HepG2 (cell line): ENCODE results near the gene PKMYT1. TPM values are rescaled to one million over a fixed set of nuclear protein-coding genes. Genes with fewer than 3 reads are reported as not detected.
A peak's percentile ranks its signal among the peaks of the same experiment; 100 is the strongest.

Source experiments
- ATF2 ChIP-seq: sonication (generic); formaldehyde crosslinking; IDR thresholded peaks from 2 replicates; pipeline ENCODE4 v1.4.0; 2020; ENCODE audit warnings: missing genetic modification reagents
- CBX2 ChIP-seq, 2 experiments: fragments of 200-600 bp in 1 of 2; sonication (generic); formaldehyde crosslinking in 1 of 2; IDR thresholded peaks; 2 replicates each; pipeline versions ENCODE4 v1.7.0 to v1.8.1; 2018 to 2022; ENCODE audit warnings: low read depth in 2 of 2, low read length in 1 of 2, mild to moderate bottlenecking in 1 of 2, missing genetic modification reagents in 1 of 2
- FOSL1 ChIP-seq: sonication (generic); formaldehyde crosslinking; IDR thresholded peaks from 2 replicates; pipeline ENCODE4 v1.9.0; 2021; ENCODE audit warnings: missing genetic modification reagents, borderline replicate concordance
- ISL2 ChIP-seq: sonication (generic); formaldehyde crosslinking; IDR thresholded peaks from 2 replicates; pipeline ENCODE4 v1.5.0; 2020; ENCODE audit warnings: missing genetic modification reagents
- NCOA5 ChIP-seq: sonication (generic); formaldehyde crosslinking; IDR thresholded peaks from 2 replicates; pipeline ENCODE4 v1.4.0; 2020; ENCODE audit warnings: missing genetic modification reagents
- PLSCR1 ChIP-seq: sonication (generic); formaldehyde crosslinking; IDR thresholded peaks from 2 replicates; pipeline ENCODE4 v1.5.0; 2020; ENCODE audit warnings: missing genetic modification reagents, mild to moderate bottlenecking, borderline replicate concordance
- RARG ChIP-seq: sonication (generic); formaldehyde crosslinking; IDR thresholded peaks from 2 replicates; pipeline ENCODE4 v1.4.0; 2020; ENCODE audit warnings: low read depth, mild to moderate bottlenecking, missing genetic modification reagents
- RFXANK ChIP-seq: IDR thresholded peaks from 2 replicates; pipeline ENCODE4 v1.6.1; 2016
- SP2 ChIP-seq: sonication (generic); formaldehyde crosslinking; IDR thresholded peaks from 2 replicates; pipeline ENCODE4 v1.5.1; 2020; ENCODE audit warnings: mild to moderate bottlenecking, missing genetic modification reagents
- ZNF121 ChIP-seq: sonication (generic); formaldehyde crosslinking; IDR thresholded peaks from 2 replicates; pipeline ENCODE4 v1.5.0; 2020; ENCODE audit warnings: mild to moderate bottlenecking, missing genetic modification reagents
- ZNF44 ChIP-seq: sonication (generic); formaldehyde crosslinking; IDR thresholded peaks from 2 replicates; pipeline ENCODE4 v1.5.1; 2020; ENCODE audit warnings: mild to moderate bottlenecking, missing genetic modification reagents
- ZNF550 ChIP-seq: sonication (generic); formaldehyde crosslinking; IDR thresholded peaks from 2 replicates; pipeline ENCODE4 v1.4.0; 2020; ENCODE audit warnings: mild to moderate bottlenecking, missing genetic modification reagents, borderline replicate concordance
- polyA plus RNA-seq, 8 experiments: library from polyadenylated mRNA; depleted of rRNA in 3 of 8; stranded (reverse) in 7 of 8; unstranded in 1 of 8; fragments of >200 nt; fragmentation: Illumina TruSeq in 4 of 8; extraction: Trizol in 4 of 8; gene quantifications; 2 replicates each; pipeline versions ENCODE4 v1.2.1 to v1.2.3, GENCODE V29; 2011 to 2016; ENCODE audit warnings: low read depth in 4 of 8, missing spikeins in 1 of 8, mixed read lengths in 1 of 8; ENCODE audit not compliant: insufficient read depth in 1 of 8
- total RNA-seq, 5 experiments: library from RNA; depleted of rRNA; stranded (reverse); fragments of >200 nt; fragmentation: Illumina TruSeq; extraction: Trizol; gene quantifications; 2 replicates each; pipeline ENCODE4 v1.2.3, GENCODE V29; 2016; ENCODE audit warnings: low read depth in 1 of 5
- TF ChIP-seq, protein P1 (sequence below): sonication (generic); formaldehyde crosslinking; IDR thresholded peaks from 2 replicates; pipeline ENCODE4 v1.4.0; 2020; ENCODE audit warnings: mild to moderate bottlenecking, missing genetic modification reagents
- TF ChIP-seq, protein P2 (sequence below): sonication (generic); formaldehyde crosslinking; IDR thresholded peaks from 2 replicates; pipeline ENCODE4 v1.5.1; 2020; ENCODE audit warnings: mild to moderate bottlenecking, missing genetic modification reagents, moderate library complexity
- TF ChIP-seq, protein P3 (sequence below): sonication (generic); formaldehyde crosslinking; IDR thresholded peaks from 2 replicates; pipeline ENCODE4 v1.5.1; 2020; ENCODE audit warnings: mild to moderate bottlenecking, missing genetic modification reagents, borderline replicate concordance

PKMYT1 gene
- total and polyA plus RNA-seq, 2 of the 13 experiments (the other 11 are each of a cell fraction or from before 2014, with no cell fraction given), result 7.0 to 27.8 TPM

DNA sequence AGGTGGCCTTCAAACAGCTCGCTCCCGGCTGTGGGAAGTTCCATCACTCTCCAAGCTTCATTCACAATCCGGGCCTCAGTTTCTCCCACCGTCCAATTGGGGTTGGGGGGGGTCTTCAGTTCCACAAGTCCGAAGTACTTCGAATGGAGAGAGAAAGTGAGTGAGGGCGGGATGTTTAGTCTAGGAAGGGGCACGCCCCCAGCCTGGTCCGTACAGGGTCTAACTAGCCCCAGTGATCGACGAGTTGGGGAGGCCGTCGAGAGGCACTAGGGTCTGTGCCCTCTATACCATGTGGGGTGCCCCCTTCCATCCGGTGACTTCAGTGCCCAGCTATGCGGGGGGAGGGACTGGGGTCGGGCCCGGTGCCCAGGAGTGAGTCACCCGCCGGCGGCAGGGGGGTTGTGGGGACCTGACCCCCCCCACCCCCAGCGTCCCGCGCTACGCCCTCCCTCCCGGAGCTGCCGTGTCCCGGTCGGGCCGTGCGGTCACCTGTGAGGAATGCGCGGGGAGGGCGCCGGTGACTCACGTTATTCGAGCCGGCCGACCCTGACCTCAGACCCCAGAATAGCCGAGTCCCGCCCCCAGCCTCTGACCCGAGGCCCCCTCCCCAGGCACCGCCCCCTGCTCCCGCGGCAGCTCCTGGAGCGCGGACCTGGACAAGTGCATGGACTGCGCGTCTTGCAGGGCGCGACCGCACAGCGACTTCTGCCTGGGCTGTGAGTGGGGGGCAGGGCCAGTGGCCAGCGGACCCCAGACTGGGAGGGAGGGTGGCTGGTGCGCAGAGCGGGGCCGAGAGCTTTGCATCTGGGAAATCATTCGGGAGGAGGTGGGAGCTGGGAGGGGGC is 40.6 kb upstream of the PKMYT1 start (continued):
- TF ChIP-seq ZNF550 (CRISPR knock-in tag) (no peak), FOSL1 (peak; percentile 94), NCOA5 (CRISPR knock-in tag) (no peak), CBX2 (IDR thresholded peaks at IDR 0.05; ENCODE audit: low read depth, low read length) (no peak), CBX2 (CRISPR knock-in tag; IDR thresholded peaks at IDR 0.05; ENCODE audit: low read depth) (no peak), ISL2 (CRISPR knock-in tag) (peak; percentile 71), ATF2 (peak; percentile 98), ZNF121 (CRISPR knock-in tag) (peak; percentile 32; the same call in 1 of the 2 replicates), RARG (CRISPR knock-in tag) (no peak), PLSCR1 (CRISPR knock-in tag) (no peak), RFXANK (CRISPR knock-in tag) (no peak), SP2 (CRISPR knock-in tag) (no peak; the same call in none of the 2 replicates), ZNF44 (CRISPR knock-in tag) (no peak)
- TF ChIP-seq, protein P1, sequence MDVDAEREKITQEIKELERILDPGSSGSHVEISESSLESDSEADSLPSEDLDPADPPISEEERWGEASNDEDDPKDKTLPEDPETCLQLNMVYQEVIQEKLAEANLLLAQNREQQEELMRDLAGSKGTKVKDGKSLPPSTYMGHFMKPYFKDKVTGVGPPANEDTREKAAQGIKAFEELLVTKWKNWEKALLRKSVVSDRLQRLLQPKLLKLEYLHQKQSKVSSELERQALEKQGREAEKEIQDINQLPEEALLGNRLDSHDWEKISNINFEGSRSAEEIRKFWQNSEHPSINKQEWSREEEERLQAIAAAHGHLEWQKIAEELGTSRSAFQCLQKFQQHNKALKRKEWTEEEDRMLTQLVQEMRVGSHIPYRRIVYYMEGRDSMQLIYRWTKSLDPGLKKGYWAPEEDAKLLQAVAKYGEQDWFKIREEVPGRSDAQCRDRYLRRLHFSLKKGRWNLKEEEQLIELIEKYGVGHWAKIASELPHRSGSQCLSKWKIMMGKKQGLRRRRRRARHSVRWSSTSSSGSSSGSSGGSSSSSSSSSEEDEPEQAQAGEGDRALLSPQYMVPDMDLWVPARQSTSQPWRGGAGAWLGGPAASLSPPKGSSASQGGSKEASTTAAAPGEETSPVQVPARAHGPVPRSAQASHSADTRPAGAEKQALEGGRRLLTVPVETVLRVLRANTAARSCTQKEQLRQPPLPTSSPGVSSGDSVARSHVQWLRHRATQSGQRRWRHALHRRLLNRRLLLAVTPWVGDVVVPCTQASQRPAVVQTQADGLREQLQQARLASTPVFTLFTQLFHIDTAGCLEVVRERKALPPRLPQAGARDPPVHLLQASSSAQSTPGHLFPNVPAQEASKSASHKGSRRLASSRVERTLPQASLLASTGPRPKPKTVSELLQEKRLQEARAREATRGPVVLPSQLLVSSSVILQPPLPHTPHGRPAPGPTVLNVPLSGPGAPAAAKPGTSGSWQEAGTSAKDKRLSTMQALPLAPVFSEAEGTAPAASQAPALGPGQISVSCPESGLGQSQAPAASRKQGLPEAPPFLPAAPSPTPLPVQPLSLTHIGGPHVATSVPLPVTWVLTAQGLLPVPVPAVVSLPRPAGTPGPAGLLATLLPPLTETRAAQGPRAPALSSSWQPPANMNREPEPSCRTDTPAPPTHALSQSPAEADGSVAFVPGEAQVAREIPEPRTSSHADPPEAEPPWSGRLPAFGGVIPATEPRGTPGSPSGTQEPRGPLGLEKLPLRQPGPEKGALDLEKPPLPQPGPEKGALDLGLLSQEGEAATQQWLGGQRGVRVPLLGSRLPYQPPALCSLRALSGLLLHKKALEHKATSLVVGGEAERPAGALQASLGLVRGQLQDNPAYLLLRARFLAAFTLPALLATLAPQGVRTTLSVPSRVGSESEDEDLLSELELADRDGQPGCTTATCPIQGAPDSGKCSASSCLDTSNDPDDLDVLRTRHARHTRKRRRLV (CRISPR knock-in tag), result no peak
- TF ChIP-seq, protein P2, sequence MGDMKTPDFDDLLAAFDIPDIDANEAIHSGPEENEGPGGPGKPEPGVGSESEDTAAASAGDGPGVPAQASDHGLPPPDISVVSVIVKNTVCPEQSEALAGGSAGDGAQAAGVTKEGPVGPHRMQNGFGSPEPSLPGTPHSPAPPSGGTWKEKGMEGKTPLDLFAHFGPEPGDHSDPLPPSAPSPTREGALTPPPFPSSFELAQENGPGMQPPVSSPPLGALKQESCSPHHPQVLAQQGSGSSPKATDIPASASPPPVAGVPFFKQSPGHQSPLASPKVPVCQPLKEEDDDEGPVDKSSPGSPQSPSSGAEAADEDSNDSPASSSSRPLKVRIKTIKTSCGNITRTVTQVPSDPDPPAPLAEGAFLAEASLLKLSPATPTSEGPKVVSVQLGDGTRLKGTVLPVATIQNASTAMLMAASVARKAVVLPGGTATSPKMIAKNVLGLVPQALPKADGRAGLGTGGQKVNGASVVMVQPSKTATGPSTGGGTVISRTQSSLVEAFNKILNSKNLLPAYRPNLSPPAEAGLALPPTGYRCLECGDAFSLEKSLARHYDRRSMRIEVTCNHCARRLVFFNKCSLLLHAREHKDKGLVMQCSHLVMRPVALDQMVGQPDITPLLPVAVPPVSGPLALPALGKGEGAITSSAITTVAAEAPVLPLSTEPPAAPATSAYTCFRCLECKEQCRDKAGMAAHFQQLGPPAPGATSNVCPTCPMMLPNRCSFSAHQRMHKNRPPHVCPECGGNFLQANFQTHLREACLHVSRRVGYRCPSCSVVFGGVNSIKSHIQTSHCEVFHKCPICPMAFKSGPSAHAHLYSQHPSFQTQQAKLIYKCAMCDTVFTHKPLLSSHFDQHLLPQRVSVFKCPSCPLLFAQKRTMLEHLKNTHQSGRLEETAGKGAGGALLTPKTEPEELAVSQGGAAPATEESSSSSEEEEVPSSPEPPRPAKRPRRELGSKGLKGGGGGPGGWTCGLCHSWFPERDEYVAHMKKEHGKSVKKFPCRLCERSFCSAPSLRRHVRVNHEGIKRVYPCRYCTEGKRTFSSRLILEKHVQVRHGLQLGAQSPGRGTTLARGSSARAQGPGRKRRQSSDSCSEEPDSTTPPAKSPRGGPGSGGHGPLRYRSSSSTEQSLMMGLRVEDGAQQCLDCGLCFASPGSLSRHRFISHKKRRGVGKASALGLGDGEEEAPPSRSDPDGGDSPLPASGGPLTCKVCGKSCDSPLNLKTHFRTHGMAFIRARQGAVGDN (CRISPR knock-in tag), result peak; percentile 77
- TF ChIP-seq, protein P3, sequence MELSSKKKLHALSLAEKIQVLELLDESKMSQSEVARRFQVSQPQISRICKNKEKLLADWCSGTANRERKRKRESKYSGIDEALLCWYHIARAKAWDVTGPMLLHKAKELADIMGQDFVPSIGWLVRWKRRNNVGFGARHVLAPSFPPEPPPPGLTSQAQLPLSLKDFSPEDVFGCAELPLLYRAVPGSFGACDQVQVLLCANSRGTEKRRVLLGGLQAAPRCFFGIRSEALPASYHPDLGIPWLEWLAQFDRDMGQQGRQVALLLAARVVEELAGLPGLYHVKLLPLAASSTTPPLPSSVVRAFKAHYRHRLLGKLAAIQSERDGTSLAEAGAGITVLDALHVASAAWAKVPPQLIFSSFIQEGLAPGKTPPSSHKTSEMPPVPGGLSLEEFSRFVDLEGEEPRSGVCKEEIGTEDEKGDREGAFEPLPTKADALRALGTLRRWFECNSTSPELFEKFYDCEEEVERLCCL, result no peak
